ENCODE results near the gene TAF11L2. TPM values are rescaled to one million over a fixed set of nuclear protein-coding genes. Genes with fewer than 3 reads are reported as not detected.

Gene TAF11L2
- not detected for total RNA-seq

GRCh38 chr5:17497931-17498330 lies at the start of gene TAF11L2:
Gene TAF11L2, plus strand, starts transcription at chr5:17498231.

GRCh38 chr5:17518067-17518466 lies 20.0 kb downstream of the TAF11L2 start, which contains the start of gene TAF11L3:
Gene TAF11L3, plus strand, starts transcription at chr5:17518367.

DNA sequence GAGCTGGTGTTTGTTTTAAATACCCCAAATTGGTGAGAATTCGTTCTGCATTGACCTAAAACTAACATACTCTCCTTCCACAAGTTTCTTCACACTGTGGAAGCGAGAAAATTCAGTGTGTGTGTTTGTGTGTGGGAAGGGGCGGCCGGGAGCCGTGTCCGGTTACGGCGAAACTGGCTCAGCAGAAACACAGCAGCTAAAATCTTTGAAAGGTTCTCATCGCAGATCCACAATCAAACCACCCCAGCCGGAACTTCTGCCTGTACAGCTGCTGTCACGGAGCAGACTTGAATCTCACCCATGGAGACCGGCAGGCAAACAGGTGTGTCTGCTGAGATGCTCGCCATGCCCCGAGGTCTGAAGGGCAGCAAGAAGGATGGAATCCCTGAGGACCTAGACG lies 23.5 kb downstream of the TAF11L2 start, which contains the start of gene TAF11L4:
Gene TAF11L4, plus strand, starts transcription at position 301 of the 400 bp plus-strand sequence.

DNA sequence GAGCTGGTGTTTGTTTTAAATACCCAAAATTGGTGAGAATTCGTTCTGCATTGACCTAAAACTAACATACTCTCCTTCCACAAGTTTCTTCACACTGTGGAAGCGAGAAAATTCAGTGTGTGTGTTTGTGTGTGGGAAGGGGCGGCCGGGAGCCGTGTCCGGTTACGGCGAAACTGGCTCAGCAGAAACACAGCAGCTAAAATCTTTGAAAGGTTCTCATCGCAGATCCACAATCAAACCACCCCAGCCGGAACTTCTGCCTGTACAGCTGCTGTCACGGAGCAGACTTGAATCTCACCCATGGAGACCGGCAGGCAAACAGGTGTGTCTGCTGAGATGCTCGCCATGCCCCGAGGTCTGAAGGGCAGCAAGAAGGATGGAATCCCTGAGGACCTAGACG lies 26.9 kb downstream of the TAF11L2 start, which contains the start of gene TAF11L5:
Gene TAF11L5, plus strand, starts transcription at position 301 of the 400 bp plus-strand sequence.

DNA sequence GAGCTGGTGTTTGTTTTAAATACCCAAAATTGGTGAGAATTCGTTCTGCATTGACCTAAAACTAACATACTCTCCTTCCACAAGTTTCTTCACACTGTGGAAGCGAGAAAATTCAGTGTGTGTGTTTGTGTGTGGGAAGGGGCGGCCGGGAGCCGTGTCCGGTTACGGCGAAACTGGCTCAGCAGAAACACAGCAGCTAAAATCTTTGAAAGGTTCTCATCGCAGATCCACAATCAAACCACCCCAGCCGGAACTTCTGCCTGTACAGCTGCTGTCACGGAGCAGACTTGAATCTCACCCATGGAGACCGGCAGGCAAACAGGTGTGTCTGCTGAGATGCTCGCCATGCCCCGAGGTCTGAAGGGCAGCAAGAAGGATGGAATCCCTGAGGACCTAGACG lies 30.3 kb downstream of the TAF11L2 start, which contains the start of gene TAF11L6:
Gene TAF11L6, plus strand, starts transcription at position 301 of the 400 bp plus-strand sequence.

Other genes starting within 250 kb of the TAF11L2 start
- gene TAF11L3, start 20.1 kb downstream of the TAF11L2 start, total RNA-seq = not detected
- not detected for gene TAF11L4, start 23.6 kb downstream of the TAF11L2 start, total RNA-seq
- gene TAF11L5, start 27.0 kb downstream of the TAF11L2 start, total RNA-seq = not detected
- not detected for gene TAF11L6, start 30.4 kb downstream of the TAF11L2 start, total RNA-seq
- gene TAF11L7, start 87.5 kb downstream of the TAF11L2 start, total RNA-seq = not detected
- gene TAF11L8, start 92.7 kb downstream of the TAF11L2 start, total RNA-seq = not detected
- not detected for gene TAF11L9, start 96.2 kb downstream of the TAF11L2 start, total RNA-seq
- not detected for gene TAF11L10, start 99.6 kb downstream of the TAF11L2 start, total RNA-seq
- gene TAF11L11, start 106.0 kb downstream of the TAF11L2 start, total RNA-seq = not detected
- not detected for gene TAF11L12, start 112.2 kb downstream of the TAF11L2 start, total RNA-seq
- gene TAF11L13, start 133.9 kb downstream of the TAF11L2 start, total RNA-seq = not detected
- gene TAF11L14, start 136.2 kb downstream of the TAF11L2 start, total RNA-seq = not detected

Measured in camera-type eye (tissue), 1 donor.